DLD1 (cell line): ENCODE data around the gene TLR2.
"Not testable (repeated sequence)": the region's sequence is repeated elsewhere in the genome, so short reads cannot be mapped to it uniquely, and the experiment has no call there.

ENCODE experiments used
- in situ Hi-C: cut with HindIII; loops from 2 replicates; pipeline ENCODE4 v1.10.0; 2017; ENCODE audit warnings: low sequenced_read_pairs

The TLR2 gene

DNA sequence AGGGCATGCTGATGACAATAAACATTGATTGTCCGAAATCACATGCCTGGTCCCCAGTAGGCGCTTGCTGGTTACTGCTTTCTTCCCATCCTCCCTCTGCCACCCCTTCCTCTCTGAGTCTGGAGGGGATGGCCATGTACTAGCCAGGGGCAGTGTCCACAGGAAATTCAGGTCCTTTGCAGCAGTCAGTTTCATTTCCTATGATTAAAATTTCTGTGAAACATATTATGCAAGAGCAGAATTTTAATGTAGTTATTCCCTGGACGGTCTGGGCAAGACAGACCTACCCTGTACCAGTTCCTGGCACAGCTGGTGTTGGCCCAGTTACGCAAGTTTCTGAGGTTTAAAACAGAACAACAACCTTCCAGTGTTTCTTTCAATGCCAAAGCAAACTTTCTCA, 28.2 kb upstream of the TLR2 start:
- in situ Hi-C loops: no loop called here

GRCh38 chr4:153661215-153661822, 22.8 kb upstream of the TLR2 start:
- in situ Hi-C loops: no loop called here

DNA sequence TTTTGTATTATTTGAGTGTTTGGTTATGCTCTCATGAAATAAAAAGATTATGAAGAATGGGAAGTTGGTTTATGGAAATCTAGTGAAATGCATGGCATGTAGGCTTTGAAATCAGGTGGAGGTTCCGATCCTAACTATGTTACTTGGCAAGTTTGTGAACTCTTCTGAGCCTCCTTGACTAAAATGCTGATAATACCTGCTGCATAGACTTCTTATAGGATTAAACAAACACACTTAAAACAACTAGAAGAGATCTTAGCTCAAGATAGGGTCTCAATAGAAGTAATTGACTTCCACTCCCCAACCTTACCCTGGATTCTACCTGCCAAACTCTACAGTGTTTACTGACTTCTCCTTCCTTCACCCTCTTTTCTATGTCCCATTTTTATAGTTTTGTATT, 22.2 kb upstream of the TLR2 start:
- in situ Hi-C loops: no loop called here

DNA sequence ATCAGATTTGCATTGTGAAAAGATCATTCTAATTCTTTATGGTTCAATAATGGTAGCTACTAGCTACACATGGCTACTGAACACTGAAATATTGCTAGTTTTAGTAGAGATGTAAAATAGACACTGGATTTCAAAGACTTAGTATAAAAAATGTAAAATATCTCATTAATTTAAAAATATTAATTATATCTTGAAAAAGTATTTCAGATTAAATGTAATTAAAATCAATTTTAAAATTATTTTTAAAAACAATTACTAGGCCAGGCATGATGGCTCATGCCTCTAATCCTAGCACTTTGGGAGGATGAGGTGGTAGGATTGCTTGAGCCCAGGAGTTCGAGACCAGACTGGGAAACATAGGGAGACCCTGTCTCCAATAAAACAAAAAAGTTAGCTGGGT, 20.4 kb upstream of the TLR2 start:
- in situ Hi-C loops: no loop called here

DNA sequence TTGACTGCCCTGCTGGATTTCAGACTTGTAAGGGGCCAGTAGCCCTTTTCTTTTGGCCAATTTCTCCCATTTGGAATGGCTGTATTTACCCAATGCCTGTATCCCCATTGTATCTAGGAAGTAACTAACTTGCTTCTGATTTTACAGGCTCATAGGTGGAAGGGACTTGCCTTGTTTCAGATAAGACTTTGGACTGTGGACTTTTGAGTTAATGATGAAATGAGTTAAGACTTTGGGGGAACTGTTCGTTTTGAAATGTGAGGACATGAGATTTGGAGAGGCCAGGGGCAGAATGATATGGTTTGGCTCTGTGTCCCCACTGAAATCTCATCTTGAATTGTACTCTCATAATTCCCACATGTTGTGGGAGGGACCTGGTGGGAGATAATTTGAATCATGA, 17.6 kb upstream of the TLR2 start:
- in situ Hi-C loops: not testable (repeated sequence)

- in situ Hi-C loops: no loop called here
These were observed 15.4 kb upstream of the TLR2 start for GRCh38 chr4:153668647-153669046.

DNA sequence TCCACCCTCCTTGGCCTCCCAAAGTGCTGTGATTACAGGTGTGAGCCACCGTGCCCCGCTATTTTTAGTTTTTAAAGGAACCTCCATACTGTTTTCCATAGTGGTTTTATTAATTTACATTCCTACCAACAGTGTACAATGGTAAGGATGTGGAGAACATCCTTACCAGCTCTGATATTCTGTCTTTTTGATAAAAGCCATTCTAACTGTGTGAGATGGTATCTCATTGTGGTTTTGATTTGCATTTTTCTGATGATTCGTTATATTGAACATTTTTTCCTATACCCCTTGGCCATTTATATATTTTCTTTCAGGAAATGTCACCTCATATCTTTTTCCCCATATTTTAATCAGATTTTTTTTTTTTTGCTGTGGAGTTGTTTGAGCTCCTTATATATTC, 14.2 kb upstream of the TLR2 start:
- in situ Hi-C loops: no loop called here

DNA sequence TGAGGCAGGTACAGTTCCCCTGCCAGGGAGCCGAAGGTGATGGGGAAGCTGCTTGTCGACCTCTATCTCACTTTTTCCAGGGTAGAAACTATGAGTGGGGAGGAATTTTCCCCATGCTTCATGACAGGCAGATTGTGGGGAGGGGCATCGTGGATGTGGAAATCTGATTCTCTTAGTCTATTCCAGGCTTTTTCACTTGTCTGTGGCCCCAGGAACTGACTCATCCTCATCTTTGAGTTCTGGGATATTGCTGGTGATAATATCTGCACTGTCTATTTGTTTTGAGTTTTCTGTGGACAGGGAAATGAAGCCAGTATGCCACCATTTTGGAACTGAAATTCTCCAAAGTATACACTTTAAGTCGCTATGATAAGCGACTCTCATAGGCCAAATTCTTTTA, 7.6 kb upstream of the TLR2 start:
- in situ Hi-C loops: no loop called here

DNA sequence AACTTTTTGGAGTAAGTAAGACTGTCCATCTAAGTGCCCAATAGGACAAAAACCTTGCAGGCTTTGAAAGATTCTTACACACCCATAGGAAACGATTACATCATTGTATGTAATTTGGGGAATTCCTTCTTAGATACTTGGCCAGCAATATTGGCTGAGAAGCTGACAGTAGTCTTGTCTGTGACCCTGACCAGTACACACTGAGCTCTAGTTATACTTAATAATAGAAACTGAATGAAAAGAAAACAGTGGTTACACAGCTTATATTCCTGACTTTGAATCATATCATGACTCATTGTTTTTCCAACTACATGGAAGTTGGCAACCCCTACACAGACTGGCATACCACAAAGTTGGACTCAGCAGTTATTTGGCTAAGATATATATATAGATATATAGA, 7.1 kb upstream of the TLR2 start:
- in situ Hi-C loops: no loop called here

DNA sequence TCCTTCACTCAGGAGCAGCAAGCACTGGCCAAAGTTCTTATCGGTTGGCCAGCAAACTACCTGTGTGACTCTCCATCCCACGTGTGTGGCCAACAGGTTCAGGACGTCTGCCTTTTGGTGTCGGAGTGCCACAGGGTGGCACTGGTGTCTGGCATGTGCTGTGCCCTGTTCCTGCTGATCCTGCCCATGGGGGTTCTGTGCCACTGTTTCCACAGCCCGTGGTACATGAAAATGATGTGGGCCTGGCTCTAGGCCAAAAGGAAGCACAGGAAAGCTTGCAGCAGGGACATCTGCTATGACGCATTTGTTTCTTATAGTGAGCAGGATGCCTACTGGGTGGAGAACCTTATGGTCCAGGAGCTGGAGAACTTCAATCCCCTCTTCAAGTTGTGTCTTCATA, 4.6 kb upstream of the TLR2 start:
- in situ Hi-C loops: no loop called here

GRCh38 chr4:153683763-153684181, 308 bp upstream of the TLR2 start:
- in situ Hi-C loops: no loop called here

GRCh38 chr4:153684971-153685371, 891 bp downstream of the TLR2 start:
- in situ Hi-C loops: no loop called here

GRCh38 chr4:153704522-153704921, 20.4 kb downstream of the TLR2 start:
- in situ Hi-C loops: no loop called here

DNA sequence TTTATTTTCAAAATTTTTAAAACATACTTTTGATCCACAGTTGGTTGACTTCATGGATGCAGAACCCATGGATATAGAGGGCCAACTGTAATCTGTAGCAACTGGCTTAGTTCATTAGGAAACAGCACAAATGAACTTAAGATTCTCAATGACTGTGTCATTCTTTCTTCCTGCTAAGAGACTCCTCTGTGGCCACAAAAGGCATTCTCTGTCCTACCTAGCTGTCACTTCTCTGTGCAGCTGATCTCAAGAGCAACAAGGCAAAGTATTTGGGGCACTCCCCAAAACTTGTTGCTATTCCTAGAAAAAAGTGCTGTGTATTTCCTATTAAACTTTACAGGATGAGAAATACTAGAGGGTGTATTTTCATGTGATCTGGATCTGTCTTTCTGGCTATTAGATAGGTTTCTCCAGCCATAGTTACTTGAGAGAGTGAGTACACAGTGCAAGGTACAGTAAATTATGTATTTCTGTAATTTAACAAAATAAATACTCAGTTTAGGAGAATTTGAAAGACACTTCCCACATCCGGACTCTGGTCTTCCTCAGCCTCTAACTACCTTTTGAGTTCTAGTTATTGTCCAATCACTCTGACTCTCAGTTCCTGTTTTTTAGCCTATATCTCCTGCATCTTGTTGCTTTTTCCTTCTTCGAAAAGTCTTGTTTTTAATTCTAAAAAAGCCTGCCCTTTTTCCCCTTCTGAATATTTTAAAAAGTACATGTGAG, 21.8 kb downstream of the TLR2 start:
- in situ Hi-C loops: no loop called here

DNA sequence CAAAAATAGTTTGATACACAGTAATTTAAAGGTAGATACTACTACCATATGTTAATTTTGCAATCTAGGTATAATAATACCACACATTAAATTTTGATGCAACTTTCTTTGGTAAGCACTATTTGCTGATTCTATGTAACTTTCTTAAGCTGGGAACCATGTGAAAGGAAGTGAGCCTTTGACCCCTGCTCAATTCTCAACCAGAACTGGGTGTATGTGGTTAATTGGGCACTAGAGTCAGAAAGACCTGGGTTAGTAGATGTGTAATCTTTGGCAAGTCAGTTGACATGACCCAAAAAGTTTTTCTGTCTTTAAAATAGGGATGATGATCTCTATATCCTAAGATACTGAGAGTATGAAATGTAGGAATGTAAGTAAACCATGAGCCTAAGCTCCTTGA, 22.4 kb downstream of the TLR2 start:
- in situ Hi-C loops: no loop called here

GRCh38 chr4:153710681-153711080, 26.6 kb downstream of the TLR2 start:
- in situ Hi-C loops: no loop called here

- in situ Hi-C loops: no loop called here
These were observed 30.0 kb downstream of the TLR2 start for GRCh38 chr4:153713866-153714646.

DNA sequence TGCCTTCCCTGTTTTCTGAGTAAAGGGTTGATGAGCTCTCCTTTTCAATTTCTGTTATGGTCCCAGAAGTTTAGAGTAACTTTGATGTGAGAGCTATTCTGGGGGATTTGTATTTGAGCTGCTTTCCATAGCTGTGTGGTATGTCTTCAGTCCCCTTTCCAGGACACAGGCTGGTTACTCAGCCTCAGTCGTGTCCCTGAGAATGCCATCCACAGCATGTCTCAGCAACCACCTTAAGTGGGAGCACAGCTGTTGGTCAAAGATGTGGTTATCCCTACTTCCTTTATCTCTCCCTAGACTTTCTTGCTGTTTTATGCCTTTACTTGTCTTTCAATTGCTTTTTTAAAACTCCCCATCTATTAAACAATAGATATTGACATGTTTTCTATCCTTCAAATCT, 38.0 kb downstream of the TLR2 start:
- in situ Hi-C loops: no loop called here

GRCh38 chr4:153724606-153725005, 40.5 kb downstream of the TLR2 start:
- in situ Hi-C loops: no loop called here

- in situ Hi-C loops: no loop called here
These were observed 41.2 kb downstream of the TLR2 start for GRCh38 chr4:153725136-153725830.

DNA sequence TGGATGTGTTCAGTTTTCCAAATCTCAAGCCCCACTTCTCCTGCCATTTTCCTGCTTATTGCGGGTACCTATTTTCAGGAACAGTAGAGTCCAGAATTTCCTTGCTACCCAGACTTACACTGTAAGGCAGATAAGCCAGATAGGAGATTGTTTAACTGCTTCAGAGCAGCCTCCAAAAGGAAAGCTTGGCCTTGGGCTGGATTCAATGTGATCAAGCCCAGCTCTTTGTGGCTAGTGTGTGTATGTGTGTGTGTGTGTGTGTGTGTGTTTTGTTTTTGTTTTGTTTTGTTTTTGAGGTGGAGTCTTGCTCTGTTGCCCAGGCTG, 41.7 kb downstream of the TLR2 start:
- in situ Hi-C loops: no loop called here

GRCh38 chr4:153728151-153728550, 44.1 kb downstream of the TLR2 start:
- in situ Hi-C loops: no loop called here
